GM18909 (cell line): Measurements from ENCODE around the gene STK11.
"Not testable (repeated sequence)": the region's sequence is repeated elsewhere in the genome, so short reads cannot be mapped to it uniquely, and the experiment has no call there.

ENCODE experiments used
- ATAC-seq: cut with Tn5 transposase; IDR thresholded peaks from one replicate; pipeline ENCODE4 v1.9.1; 2021; ENCODE audit warnings: mild to moderate bottlenecking; ENCODE audit not compliant: unreplicated experiment, poor library complexity

Gene STK11

DNA sequence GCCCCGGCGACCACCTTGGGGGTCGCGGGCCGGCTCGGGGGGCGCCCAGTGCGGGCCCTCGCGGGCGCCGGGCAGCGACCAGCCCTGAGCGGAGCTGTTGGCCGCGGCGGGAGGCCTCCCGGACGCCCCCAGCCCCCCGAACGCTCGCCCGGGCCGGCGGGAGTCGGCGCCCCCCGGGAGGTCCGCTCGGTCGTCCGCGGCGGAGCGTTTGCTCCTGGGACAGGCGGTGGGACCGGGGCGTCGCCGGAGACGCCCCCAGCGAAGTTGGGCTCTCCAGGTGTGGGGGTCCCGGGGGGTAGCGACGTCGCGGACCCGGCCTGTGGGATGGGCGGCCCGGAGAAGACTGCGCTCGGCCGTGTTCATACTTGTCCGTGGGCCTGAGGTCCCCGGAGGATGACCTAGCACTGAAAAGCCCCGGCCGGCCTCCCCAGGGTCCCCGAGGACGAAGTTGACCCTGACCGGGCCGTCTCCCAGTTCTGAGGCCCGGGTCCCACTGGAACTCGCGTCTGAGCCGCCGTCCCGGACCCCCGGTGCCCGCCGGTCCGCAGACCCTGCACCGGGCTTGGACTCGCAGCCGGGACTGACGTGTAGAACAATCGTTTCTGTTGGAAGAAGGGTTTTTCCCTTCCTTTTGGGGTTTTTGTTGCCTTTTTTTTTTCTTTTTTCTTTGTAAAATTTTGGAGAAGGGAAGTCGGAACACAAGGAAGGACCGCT, 729 bp downstream of the STK11 start:
- peak; percentile 3 for ATAC-seq

DNA sequence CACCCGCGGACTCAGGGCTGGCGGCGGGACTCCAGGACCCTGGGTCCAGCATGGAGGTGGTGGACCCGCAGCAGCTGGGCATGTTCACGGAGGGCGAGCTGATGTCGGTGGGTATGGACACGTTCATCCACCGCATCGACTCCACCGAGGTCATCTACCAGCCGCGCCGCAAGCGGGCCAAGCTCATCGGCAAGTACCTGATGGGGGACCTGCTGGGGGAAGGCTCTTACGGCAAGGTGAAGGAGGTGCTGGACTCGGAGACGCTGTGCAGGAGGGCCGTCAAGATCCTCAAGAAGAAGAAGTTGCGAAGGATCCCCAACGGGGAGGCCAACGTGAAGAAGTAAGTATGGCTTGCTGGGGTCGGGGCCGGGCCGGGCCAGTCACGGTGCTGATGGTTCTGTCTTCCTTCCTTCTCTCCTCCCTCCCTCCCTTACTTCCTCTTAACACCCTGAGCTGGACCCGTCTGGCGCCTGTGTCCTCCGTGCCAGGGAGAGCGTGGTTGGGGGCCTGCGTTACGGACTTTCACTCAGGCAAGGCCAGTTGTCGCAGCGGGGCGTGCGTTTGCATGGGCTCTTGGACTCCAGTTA, 1.4 kb downstream of the STK11 start:
- ATAC-seq = no peak

DNA sequence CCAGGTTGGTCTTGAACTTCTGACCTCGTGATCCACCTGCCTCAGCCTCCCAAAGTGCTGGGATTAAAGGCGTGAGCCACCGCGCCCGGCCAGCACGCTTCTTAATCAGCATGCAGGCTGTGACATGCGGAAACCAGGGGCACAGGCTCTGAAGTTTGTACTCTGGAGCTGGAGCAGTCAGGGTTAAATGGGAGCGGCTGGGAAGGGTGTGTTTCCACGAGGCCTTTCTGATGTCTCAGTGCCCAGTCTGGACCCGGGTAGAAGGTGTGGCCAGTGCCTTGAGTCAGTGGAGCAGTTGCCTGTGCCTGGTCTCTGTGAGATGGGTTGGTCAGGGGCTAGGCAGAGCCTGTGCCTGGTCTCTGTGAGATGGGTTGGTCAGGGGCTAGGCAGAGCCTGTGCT, 3.3 kb downstream of the STK11 start:
- not testable (repeated sequence) for ATAC-seq

DNA sequence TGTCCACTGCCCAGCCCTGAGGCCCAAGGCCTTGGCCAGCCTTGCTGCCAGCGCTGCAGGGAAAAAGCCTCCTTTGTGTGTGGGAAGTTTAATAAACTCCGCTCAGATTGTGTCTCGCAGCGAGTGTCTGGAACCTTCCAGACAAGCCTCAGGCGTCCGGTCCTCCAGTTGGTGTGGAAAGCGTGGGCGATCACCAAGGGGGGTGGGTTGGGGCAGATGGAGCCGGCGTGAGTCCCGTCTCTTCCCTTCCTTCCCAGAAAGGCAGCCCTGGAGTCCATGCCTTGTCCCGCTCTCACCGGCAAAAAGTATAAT, 4.6 kb downstream of the STK11 start:
- ATAC-seq = no peak

DNA sequence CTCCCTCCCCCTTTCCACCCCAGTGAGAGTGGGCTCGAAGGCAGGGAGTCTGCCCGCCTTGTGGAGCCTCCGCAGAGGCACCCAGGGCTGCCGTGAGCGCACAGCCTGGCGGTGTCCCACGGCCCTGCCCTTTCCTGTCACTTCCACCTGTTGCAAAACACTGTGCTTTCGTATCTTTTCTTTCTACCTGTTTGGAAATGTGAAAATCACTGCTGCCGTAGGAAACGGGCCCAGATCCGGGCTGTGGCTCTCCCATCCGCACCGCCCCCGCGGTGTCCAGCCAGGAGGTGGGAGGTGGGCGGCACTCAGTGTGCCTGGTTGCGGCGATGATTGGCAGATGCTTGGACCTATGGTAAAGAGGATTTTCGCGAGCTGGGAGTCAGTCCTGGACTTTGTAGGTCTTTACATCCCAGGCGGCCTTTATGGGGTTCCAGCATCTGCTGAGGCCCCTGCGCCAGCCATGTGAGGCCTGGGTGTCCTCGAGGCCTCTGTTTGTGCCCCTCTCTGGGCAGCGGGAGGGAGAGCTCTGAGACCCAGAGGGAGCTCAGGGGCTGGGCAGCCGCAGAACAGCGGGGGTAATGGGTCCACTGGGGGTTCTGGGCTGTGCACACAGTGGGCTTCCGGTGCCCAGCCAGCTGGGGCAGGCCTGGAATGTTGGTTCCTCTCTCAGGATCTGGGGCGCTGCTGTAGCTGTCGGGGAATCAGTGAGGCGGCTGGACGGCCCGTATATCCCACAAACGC, 6.1 kb downstream of the STK11 start:
- ATAC-seq = no peak

DNA sequence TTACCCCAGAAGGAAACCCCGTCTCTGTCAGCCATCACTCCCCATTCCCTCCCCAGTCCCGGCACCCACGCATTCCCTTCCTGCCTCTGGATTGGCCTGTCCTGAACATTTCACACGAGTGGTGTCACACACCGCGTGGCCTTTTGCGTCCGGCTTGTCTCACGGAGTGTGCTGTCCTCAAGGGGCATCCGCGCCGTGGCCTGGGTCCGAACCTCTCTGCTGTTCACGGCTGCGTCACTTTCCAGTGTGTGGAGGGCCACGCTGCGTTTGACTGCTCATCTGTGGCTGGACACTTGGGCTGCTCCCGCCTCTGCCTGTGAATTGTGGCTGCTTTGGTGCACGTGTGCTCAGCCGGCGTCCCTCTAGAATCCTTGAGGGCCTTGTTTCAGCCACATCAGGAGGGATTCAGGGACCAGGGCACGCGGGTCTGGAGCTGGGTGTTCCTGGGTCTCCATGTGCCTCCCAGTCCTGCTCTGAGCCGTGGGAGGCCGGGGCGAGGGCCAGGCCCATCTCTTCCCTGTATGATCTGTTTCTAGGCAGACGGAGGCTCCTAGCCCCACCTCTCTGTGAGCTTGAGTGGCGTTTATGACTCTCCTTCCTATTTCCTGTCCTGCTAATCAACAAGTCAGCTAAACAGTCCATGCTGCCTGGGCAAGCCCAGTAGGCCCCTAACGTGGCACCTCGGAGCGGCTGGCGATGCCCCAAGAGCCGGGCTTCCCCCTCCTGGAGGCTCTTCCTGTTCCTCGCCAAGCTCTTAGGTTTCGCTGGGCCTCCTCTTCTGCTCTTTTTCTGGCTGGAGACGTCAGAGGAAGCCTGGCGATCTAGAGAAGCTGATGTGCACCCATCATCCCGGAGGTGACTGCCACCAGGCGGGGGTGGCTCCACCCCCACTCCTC, 8.1 kb downstream of the STK11 start:
- ATAC-seq = no peak

DNA sequence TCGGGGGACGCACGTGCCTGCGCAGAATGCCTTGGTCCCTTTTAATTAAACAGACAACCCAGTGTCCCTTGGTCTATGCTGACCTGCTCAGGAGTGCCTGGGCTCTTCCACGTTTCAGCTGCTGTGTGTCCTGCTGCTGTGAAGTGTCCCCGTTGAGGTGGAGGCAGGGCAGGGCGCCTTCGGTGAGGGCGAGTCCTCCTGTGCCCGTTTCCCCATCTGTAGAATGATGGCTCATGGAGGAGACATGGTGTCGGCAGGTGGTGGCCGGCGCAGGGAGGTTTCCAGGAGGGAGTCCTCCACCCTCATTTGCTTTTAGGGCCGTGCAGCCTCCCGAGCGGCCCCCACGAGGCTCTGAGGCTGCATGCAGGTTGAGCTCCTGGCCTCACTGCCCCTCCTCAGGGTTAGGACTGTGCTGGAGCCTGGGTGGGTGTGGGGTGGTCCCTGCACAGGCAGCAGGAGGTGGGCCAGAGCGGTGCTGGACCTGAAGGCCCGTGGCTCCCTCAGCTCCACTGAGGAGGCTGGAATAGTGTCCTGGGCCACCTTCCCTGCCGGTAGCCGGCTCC, 8.8 kb downstream of the STK11 start:
- ATAC-seq = no peak

DNA sequence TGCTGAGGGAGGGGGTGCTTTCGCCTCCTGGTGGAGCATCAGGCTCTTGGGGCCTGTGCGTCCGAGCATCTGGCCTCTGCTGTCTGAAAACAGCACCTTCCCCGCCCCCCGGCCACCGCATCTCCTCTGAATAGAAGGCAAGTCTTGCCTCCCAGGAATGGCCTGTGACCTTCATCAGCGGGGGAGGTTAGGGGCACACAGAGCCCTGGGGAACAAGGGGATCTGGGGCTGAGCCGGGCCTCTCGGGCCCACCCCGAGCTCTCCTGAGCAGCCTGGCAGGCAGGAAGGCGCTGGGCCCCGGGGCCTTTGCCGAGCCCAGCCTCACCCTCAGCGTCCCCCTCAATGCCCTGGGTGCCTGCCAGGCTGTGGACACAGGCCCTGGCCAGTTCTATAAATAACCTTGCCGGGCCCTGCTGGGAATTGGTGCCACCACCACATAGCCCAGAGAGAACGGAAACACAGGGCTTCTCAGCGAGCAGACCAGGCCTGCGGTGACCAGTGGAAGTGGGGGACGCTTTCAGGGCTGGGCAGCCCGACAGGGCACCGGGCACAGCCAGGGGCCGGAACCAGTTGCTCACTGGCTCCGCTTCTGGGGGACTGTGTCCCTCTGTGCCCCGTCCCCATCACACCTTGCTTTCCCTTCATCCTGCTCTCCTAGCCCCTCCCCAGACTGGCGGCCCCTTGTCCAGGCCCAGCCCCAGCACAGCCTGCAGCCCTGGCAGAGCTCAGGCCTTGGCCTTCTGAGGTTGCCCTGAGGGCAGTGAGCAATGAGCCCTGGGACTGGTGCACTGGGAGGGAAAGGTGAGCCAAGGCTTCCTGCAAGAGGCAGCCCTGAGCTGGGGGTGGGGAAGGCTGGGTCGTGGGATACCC, 9.5 kb downstream of the STK11 start:
- no peak for ATAC-seq

DNA sequence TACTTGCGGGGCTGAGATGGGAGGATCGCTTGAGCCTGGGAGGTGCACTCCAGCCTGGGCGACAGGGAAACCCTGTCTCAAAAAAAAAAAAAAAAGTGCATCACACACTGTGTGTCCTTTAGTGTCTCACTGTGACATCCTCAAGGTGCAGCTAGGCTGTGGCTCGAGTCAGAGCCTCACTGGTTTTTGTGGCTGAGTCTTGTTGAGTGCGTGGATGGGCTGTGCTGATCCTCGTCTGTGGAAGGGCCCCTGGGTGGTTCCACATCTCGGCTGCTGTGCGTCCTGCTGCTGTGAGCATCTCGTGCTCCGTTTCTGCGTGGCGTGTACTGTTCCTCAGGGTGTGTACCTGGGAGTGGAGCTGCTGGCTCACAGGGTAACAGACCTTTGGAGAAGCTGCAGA, 11.2 kb downstream of the STK11 start:
- no peak for ATAC-seq

DNA sequence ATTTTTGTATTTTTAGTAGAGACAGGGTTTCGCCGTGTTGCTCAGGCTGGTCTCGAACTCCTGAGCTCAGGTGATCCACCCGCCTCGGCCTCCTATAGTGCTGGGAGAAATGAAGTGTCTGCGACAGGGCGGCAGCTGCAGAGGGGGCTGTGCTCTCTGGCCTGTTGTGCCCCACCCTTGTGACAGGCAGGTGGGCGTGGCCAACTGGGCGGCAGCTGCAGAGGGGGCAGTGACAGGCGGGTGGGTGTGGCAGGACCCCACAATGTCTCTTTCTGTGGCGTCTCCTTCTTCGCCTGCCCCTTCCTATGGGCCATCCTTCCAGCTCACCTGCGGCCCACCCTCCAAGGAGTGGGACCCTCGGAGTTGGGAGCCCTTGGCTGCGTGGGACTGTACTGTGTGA, 11.8 kb downstream of the STK11 start:
- ATAC-seq = no peak

DNA sequence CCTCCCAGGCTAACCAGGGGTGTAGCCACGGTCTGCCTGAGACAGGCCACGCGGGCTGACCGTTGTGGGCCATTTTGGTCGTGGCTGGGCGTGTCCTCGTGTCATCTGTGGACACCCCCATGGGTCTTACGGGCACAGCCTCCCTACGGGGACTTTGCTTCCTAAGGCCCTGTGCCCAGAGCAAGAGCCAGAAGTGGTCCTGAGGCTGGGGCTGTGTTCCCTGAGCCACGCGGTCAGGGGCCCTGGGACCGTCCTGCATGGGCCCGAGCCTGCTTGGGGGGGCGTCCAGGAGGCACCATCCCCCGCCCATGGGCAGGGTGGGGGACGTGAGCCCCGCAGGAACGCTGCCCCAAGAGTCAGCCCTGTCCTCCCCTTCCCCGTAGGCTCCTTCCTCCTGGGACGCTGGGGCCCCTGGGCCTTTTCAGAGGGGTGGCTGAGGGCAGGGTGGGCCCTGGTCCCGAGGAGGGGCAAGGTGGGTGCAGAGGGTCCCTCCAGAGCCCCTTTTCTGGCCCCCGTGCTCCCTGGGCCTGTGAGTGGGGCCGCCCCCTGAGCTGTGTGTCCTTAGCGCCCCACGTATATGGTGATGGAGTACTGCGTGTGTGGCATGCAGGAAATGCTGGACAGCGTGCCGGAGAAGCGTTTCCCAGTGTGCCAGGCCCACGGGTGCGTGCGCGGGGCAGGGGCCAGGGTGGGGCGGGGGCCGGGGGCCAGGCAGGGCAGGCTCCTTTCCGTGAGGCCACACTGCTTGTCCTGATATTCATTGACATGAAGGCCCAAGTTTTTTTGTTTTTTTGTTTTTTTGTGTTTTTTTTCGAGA, 13.4 kb downstream of the STK11 start:
- ATAC-seq = no peak

DNA sequence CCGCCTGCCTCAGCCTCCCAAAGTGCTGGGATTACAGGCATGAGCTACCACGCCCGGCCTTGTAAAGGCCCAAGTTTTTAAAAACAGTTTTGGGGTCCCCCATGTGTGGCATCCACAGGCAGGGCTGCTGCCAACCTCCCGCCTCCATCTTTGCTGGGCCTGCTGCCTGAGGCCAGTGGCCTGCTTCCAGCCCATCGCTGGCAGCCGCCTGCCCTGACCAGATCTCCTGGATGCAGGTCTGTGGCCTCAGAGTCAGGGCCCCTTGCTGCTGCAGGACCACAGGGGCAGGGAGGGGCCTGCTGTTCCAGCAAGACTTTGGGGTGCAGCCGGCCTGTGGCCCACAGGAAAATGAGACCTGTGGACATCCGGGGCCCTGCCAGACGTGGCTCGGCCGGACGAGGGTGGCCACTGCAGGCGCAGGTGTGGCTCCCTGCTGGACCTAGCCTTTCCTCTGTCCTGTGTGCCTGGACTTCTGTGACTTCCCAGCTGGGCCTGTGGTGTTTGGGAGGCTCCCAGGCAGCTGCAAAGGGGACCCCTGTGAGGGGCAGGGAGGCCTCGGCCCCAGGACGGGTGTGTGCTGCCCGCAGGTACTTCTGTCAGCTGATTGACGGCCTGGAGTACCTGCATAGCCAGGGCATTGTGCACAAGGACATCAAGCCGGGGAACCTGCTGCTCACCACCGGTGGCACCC, 14.4 kb downstream of the STK11 start:
- no peak for ATAC-seq

DNA sequence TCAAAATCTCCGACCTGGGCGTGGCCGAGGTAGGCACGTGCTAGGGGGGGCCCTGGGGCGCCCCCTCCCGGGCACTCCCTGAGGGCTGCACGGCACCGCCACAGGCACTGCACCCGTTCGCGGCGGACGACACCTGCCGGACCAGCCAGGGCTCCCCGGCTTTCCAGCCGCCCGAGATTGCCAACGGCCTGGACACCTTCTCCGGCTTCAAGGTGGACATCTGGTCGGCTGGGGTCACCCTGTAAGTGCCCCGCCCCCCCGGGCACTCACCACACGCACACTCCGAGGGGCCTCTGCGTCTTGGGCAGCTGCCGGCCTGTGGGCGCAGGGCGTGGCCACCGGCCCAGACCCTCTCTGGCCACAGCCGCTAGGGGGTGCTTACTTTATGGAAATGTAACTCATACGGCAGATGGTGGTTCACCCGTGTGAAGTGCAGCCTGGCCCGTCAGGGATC, 14.9 kb downstream of the STK11 start:
- ATAC-seq = no peak

DNA sequence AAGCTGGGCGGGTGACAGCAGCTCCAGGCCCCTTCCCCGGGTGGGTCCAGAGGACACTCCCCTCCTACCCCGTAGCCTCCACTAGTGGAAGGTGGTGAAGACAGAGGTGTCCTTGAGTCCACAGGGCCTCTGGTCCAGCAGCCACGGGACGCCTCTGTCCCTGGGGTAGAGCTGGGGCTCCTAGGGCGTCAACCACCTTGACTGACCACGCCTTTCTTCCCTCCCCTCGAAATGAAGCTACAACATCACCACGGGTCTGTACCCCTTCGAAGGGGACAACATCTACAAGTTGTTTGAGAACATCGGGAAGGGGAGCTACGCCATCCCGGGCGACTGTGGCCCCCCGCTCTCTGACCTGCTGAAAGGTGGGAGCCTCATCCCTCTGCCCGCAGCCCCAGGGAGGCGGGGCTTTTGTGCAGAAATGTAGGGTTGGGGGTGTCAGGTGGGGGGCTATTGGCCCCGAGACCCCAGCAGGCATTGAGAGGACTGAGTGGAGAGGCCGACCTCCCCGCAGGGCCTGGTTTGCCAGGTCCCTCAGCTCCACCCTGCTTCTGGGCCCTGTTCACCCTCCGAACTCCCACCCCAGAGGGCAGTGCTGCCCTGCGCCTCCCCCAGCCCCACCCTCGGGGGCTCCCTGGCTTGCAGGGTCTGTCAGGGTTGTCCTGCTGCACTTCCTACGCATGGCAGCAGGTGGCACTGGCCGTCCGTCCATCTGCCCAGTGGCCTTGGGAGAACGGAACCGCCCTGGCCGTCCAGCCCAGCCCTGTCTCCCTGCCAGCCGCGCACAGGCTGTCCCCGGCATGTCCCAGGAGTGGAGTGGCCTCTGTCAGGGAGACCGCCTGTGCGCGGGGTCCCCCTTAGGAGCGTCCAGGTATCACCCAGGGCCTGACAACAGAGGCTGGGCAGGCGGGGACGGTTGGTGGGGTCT, 15.7 kb downstream of the STK11 start:
- no peak for ATAC-seq

DNA sequence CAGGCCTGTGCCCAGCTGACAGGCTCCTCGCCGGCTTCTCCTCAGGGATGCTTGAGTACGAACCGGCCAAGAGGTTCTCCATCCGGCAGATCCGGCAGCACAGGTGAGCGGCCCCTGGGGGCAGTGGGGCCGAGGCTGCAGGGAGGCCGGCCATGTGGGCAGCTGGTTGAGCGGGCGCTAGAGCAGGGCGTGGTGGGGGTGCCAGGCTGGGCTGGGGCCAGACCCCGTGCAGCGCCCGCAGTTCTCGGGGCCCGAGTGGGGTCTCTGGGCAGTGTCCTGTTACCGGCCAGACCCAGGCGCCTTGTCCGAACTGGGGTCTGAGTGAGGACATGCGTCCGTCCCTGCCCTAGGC, 16.3 kb downstream of the STK11 start:
- ATAC-seq = no peak

DNA sequence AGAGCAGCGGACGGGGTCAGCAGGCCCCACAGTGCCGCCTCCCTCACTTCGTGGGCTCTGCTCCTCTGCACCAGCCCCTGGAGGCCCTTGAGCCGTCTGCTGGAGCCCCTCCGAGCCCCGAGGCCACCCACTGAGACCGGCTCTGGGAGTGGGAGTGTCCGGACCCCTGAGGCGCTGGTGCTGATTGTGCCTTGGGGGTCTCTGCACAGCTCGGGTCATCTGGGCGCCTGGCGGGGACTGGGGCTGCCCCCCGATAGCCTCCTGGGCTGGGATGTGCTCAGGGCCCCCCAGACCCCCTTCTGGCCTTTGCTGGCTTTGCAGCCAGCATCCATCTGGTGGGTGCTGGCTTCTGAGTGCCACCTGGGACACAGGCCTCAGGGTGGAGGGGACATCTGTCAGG, 16.8 kb downstream of the STK11 start:
- ATAC-seq = no peak
